ENCODE measurements around the gene SMOC2. TPM values are rescaled to one million over a fixed set of nuclear protein-coding genes. Genes with fewer than 3 reads are reported as not detected.

The SMOC2 gene
- polyA plus RNA-seq, 1 donor (not counting 4 experiments of a cell fraction or from before 2014, with no cell fraction given): 1.1 TPM

- Histone ChIP-seq H4K20me1 (ENCODE audit: control insufficient read depth, extremely low read depth, insufficient read depth, low read length) (no peaks in the 10 kb centered on the region), H3K9me3 (ENCODE audit: control insufficient read depth, low read depth, low read length) (peaks cover 13% of the 10 kb centered on the region), H3K27ac (ENCODE audit: control insufficient read depth, insufficient read depth, low read length) (no peak overlapping the region), H3K36me3 (ENCODE audit: control insufficient read depth in 2 of 2, extremely low read depth in 1 of 2, insufficient read depth in 2 of 2, low read length in 2 of 2) (no peaks in the 10 kb centered on the region), H3K4me1 (ENCODE audit: control insufficient read depth, extremely low read depth, insufficient read depth, low read length) (no peaks in the 10 kb centered on the region), H3K9me1 (ENCODE audit: control insufficient read depth, extremely low read depth, insufficient read depth, low read length) (no peaks in the 10 kb centered on the region), H3K79me2 (ENCODE audit: control insufficient read depth, insufficient read depth, low read length) (no peaks in the 10 kb centered on the region), H3K4me2 (ENCODE audit: control insufficient read depth, extremely low read depth, insufficient read depth, low read depth, low read length) (no peak overlapping the region), H3K4me3 (ENCODE audit: control insufficient read depth in 2 of 3, extremely low read depth in 1 of 3, insufficient read depth in 2 of 3, low read depth in 1 of 3, low read length in 3 of 3) (no peak overlapping the region), H3K9ac (ENCODE audit: control insufficient read depth, extremely low read depth, insufficient read depth, low read length) (no peak overlapping the region), H2AFZ (ENCODE audit: control insufficient read depth, low read length) (no peak overlapping the region), H3K27me3 (ENCODE audit: control insufficient read depth, extremely low read depth, insufficient read depth, low read length) (no peaks in the 10 kb centered on the region)
- dilution Hi-C loops (cut with MboI; ENCODE audit: extremely low pct_ligation_motif_present, low sequenced_read_pairs): no loop called here
- TF ChIP-seq EZH2 (IDR thresholded peaks at IDR 0.05; ENCODE audit: low read length): no peak
- no peak for TF ChIP-seq CTCF (optimal IDR thresholded peaks at IDR 0.05 in 1 of 3, IDR thresholded peaks at IDR 0.05 in 1 of 3, conservative IDR thresholded peaks at IDR 0.05 in 1 of 3; ENCODE audit: extremely low read depth in 1 of 3, insufficient read depth in 2 of 3, low read length in 3 of 3)
- FAIRE-seq: no peak
- no peak for DNase-seq (ENCODE audit: low read depth, low spot score)
Observed at GRCh38 chr6:168715643-168716481, 274.9 kb downstream of the SMOC2 start.

DNA sequence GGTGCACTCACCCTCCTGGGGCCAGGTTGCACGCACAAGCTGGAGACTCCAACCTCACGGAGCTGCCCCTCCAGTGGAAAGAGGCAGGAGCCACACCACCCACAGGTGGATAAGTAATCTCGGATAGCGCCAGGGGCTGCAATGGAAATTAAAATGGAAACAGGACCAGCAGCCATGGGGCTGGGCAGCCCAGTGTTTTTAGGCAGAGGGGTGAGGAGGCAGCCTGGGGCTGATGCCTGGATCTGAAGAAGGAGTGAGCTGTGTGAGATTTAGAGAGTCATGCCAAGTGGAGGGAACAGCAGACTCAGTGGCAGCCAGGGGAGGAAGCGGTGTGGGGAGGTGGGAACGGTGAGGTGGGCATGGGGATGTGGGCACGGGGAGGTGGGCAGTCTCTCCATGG is 275.6 kb downstream of the SMOC2 start:
- Histone ChIP-seq H4K20me1 (ENCODE audit: control insufficient read depth, extremely low read depth, insufficient read depth, low read length) (no peaks in the 10 kb centered on the region), H3K4me2 (ENCODE audit: control insufficient read depth, extremely low read depth, insufficient read depth, low read depth, low read length) (no peak overlapping the region), H3K79me2 (ENCODE audit: control insufficient read depth, insufficient read depth, low read length) (no peaks in the 10 kb centered on the region), H3K9me1 (ENCODE audit: control insufficient read depth, extremely low read depth, insufficient read depth, low read length) (no peaks in the 10 kb centered on the region), H3K27me3 (ENCODE audit: control insufficient read depth, extremely low read depth, insufficient read depth, low read length) (no peaks in the 10 kb centered on the region), H3K27ac (ENCODE audit: control insufficient read depth, insufficient read depth, low read length) (no peak overlapping the region), H3K9ac (ENCODE audit: control insufficient read depth, extremely low read depth, insufficient read depth, low read length) (no peak overlapping the region), H3K9me3 (ENCODE audit: control insufficient read depth, low read depth, low read length) (peaks cover 13% of the 10 kb centered on the region), H3K4me3 (ENCODE audit: control insufficient read depth in 2 of 3, extremely low read depth in 1 of 3, insufficient read depth in 2 of 3, low read depth in 1 of 3, low read length in 3 of 3) (no peak overlapping the region), H3K36me3 (ENCODE audit: control insufficient read depth in 2 of 2, extremely low read depth in 1 of 2, insufficient read depth in 2 of 2, low read length in 2 of 2) (no peaks in the 10 kb centered on the region), H3K4me1 (ENCODE audit: control insufficient read depth, extremely low read depth, insufficient read depth, low read length) (no peaks in the 10 kb centered on the region), H2AFZ (ENCODE audit: control insufficient read depth, low read length) (no peak overlapping the region)
- no peak for FAIRE-seq
- DNase-seq (ENCODE audit: low read depth, low spot score): no peak
- TF ChIP-seq CTCF (optimal IDR thresholded peaks at IDR 0.05 in 1 of 3, IDR thresholded peaks at IDR 0.05 in 1 of 3, conservative IDR thresholded peaks at IDR 0.05 in 1 of 3; ENCODE audit: extremely low read depth in 1 of 3, insufficient read depth in 2 of 3, low read length in 3 of 3): no peak
- TF ChIP-seq EZH2 (IDR thresholded peaks at IDR 0.05; ENCODE audit: low read length): no peak
- dilution Hi-C loops (cut with MboI; ENCODE audit: extremely low pct_ligation_motif_present, low sequenced_read_pairs): no loop called here
